GM06990 (cell line): ENCODE data around the gene MLF1.

Experiments used
- DNase-seq: peaks from one replicate; pipeline ENCODE4 v3.0.0-alpha.2; 2011; ENCODE audit not compliant: insufficient read length; ENCODE audit errors: extremely low read depth
- H3K27me3 ChIP-seq: replicated peaks from 2 replicates; pipeline ENCODE4 v1.6.0; 2011; ENCODE audit warnings: low read length; ENCODE audit not compliant: control insufficient read depth, insufficient read depth
- H3K36me3 ChIP-seq: 2 replicates; pipeline ENCODE4 v1.5.1; 2011; ENCODE audit warnings: low read length; ENCODE audit not compliant: control insufficient read depth, insufficient read depth
- H3K4me3 ChIP-seq: replicated peaks from 2 replicates; pipeline ENCODE4 v1.5.1; 2011; ENCODE audit warnings: low read depth, mild to moderate bottlenecking, control low read depth, low read length
- TF ChIP-seq, protein P1 (sequence below): IDR thresholded peaks from 2 replicates; pipeline ENCODE4 v1.5.1; 2011; ENCODE audit warnings: low read length, control low read depth, mild to moderate bottlenecking, inconsistent platforms; ENCODE audit not compliant: insufficient read depth, poor library complexity, severe bottlenecking

Gene MLF1

DNA sequence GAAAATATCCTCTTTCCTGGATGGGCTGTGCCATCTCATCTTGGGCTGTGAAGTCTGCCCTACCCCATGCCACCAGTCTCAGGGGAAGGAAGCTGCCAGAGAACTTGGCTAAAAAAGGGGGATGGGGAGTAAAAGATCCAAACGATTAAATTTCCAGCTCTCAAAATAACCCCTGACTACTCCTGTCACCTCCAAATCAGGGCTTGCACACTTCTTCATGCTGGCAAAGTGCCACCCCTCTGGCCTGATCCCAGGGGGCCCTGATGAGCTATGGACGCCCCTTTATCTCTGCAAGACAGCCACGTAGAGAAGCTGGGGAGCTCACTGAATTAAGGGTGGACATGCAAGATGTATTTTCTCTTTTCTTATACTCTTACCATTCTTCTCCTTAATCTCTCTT lies 1.2 kb upstream of the MLF1 start:
- no peak for DNase-seq
- no peaks in the 10 kb centered on the region for H3K27me3 ChIP-seq
- TF ChIP-seq, protein P1, sequence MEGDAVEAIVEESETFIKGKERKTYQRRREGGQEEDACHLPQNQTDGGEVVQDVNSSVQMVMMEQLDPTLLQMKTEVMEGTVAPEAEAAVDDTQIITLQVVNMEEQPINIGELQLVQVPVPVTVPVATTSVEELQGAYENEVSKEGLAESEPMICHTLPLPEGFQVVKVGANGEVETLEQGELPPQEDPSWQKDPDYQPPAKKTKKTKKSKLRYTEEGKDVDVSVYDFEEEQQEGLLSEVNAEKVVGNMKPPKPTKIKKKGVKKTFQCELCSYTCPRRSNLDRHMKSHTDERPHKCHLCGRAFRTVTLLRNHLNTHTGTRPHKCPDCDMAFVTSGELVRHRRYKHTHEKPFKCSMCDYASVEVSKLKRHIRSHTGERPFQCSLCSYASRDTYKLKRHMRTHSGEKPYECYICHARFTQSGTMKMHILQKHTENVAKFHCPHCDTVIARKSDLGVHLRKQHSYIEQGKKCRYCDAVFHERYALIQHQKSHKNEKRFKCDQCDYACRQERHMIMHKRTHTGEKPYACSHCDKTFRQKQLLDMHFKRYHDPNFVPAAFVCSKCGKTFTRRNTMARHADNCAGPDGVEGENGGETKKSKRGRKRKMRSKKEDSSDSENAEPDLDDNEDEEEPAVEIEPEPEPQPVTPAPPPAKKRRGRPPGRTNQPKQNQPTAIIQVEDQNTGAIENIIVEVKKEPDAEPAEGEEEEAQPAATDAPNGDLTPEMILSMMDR = no peak
- no peak overlapping the region for H3K4me3 ChIP-seq
- no peaks in the 10 kb centered on the region for H3K36me3 ChIP-seq

DNA sequence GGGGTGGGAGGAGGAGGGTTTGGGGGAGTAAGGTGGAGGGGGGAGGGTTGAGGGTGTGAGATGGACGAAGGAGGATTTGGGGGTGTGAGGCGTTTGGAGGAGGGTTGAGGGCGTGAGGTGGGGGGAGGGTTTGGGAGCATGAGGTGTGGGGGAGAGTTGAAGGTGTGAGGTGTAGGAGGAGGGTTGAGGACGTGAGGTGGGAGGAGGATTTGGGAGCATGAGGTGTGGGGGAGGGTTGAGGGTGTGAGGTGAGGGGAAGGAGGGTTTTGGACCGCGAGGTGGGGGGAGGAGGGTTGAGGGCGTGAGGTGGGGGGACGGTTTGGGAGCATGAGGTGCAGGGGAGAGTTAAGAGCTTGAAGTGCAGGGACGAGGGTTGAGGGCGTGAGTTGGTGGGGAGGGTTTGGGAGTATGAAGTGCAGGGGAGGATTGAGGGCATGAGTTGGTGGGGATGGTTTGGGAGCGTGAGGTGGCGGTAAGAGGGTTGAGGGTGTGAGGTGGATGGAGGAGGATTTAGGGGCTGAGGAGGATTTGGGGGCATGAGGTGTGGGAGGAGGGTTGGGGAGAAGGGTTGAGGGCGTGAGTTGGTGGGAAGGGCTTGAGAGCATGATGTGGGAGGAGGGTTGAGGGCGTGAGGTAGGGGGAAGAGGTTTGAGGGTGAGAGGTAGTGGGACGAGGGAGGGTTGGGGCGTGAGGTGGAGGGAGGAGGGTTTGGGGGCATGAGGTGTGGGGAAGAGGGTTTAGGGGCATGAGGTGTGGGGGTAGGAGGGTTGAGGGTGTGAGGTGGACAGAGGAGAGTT lies 1.2 kb downstream of the MLF1 start:
- no peaks in the 10 kb centered on the region for H3K27me3 ChIP-seq
- H3K4me3 ChIP-seq = no peak overlapping the region
- no peaks in the 10 kb centered on the region for H3K36me3 ChIP-seq
- TF ChIP-seq, protein P1 = no peak
- DNase-seq = no peak

DNA sequence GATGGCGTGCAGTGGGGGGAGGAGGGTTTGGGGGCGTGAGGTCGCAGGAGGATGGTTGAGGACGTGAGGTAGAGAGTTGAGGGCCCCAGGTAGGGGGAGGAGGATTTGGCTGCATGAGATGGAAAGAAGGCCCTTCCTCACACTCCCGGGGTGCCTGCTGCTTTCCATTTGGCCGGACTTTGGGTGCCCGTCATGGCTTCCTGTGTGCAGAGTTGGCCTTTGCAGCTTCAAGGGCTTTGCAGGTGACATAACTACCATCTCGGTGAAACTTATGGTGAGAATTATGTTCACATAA lies 1.7 kb downstream of the MLF1 start:
- no peaks in the 10 kb centered on the region for H3K36me3 ChIP-seq
- TF ChIP-seq, protein P1 = no peak
- no peak overlapping the region for H3K4me3 ChIP-seq
- H3K27me3 ChIP-seq = no peaks in the 10 kb centered on the region
- no peak for DNase-seq

DNA sequence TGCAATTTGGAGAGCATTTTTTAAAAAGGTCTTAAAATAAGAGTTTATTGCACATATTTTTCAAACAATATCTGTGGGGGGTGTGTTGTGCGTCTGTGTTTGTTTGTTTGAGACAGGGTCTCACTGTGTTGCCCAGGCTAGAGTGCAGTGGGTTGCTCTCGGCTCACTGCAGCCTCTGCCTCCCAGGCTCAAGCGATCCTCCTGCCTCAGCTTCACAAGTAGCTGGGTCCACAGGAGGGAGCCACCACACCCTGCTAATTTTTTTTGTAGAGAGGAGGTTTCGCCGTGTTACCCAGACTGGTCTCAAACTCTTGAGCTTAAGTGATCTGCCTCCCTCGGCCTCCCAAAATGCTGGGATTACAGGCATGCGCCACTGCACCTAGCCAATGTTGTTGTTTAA lies 2.7 kb downstream of the MLF1 start:
- H3K36me3 ChIP-seq = no peaks in the 10 kb centered on the region
- no peak for DNase-seq
- TF ChIP-seq, protein P1 = no peak
- H3K4me3 ChIP-seq = no peak overlapping the region
- no peaks in the 10 kb centered on the region for H3K27me3 ChIP-seq

DNA sequence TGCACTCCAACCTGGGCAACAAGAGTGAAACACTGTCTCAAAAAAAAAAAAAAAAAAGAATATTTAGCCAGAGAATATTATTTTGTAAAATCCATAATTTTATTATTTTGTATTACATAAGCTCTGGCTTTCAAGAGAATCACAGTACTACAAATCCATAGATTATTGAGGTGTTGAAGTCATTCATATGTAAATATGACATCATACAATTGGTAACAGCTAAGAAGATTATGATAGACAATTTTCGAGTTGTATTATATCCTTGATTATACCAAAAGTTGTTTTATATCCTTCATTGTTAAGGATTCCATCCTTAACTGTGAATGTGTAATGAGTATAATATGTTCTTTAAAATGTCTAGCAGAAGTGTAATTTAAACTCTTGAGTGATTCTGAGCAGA lies 3.7 kb downstream of the MLF1 start:
- Histone ChIP-seq H3K36me3 (no peaks in the 10 kb centered on the region), H3K4me3 (no peak overlapping the region), H3K27me3 (no peaks in the 10 kb centered on the region)
- DNase-seq = no peak
- TF ChIP-seq, protein P1 = no peak

DNA sequence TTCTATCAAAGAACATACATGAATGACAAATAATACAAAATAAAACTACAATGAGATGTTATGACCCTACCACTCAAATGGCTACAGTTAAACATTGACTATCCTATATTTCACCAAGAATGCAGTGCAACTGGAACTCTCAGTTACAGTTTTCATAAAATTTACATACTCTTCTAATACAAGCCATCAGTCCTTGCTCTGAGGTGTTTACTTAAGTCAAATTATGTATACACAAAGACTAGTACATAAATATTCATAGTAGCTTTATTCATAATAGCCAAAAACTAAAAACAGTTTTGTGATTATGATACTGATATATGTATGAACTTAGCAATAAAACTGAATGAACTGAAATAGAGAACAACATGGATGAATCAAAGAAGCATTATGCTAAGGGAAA lies 19.2 kb downstream of the MLF1 start:
- TF ChIP-seq, protein P1 = no peak
- H3K27me3 ChIP-seq = no peaks in the 10 kb centered on the region
- DNase-seq = no peak
- no peaks in the 10 kb centered on the region for H3K36me3 ChIP-seq
- H3K4me3 ChIP-seq = no peak overlapping the region
